Loucy (cell line): ENCODE measurements around the gene HOXC13.

Experiments used
- H2AFZ ChIP-seq: fragments of 200-600 bp; sonication (generic); 2 replicates; pipeline ENCODE4 v1.6.0; 2016; ENCODE audit warnings: antibody characterized with exemption, mild to moderate bottlenecking, low read length, moderate library complexity
- H3F3A ChIP-seq: fragments of 200-600 bp; 2 replicates; pipeline ENCODE4 v1.6.0; 2016; ENCODE audit warnings: antibody characterized with exemption, low read depth, mild to moderate bottlenecking
- H3K27me3 ChIP-seq: fragments of 200-600 bp; sonication (generic); 2 replicates; pipeline ENCODE4 v1.6.1; 2014; ENCODE audit warnings: low read length, mild to moderate bottlenecking; ENCODE audit not compliant: insufficient read depth, poor library complexity, severe bottlenecking
- H3K36me3 ChIP-seq: fragments of 200-600 bp; sonication (generic); 2 replicates; pipeline ENCODE4 v1.6.1; 2016; ENCODE audit warnings: low read length; ENCODE audit not compliant: insufficient read depth
- H3K4me1 ChIP-seq: fragments of 200-600 bp; sonication (generic); 2 replicates; pipeline ENCODE4 v1.5.1; 2014; ENCODE audit warnings: low read length, mild to moderate bottlenecking; ENCODE audit not compliant: insufficient read depth, poor library complexity, severe bottlenecking
- H3K4me2 ChIP-seq: fragments of 200-600 bp; sonication (generic); 2 replicates; pipeline ENCODE4 v1.6.0; 2014; ENCODE audit warnings: antibody characterized with exemption, low read length, low read depth, mild to moderate bottlenecking; ENCODE audit not compliant: poor library complexity, severe bottlenecking
- H3K4me3 ChIP-seq: fragments of 200-600 bp; sonication (generic); 2 replicates; pipeline ENCODE4 v1.5.1; 2014; ENCODE audit warnings: low read length, mild to moderate bottlenecking, mixed read lengths; ENCODE audit not compliant: poor library complexity, severe bottlenecking
- H3K79me2 ChIP-seq: fragments of 200-600 bp; sonication (generic); 2 replicates; pipeline ENCODE4 v1.6.1; 2014; ENCODE audit warnings: low read length; ENCODE audit not compliant: insufficient read depth
- H3K9ac ChIP-seq: fragments of 200-600 bp; sonication (generic); 2 replicates; pipeline ENCODE4 v1.6.0; 2014; ENCODE audit warnings: mild to moderate bottlenecking, low read depth, low read length, moderate library complexity; ENCODE audit not compliant: poor library complexity, severe bottlenecking
- H3K9me2 ChIP-seq: fragments of 200-600 bp; sonication (generic); replicated peaks from 2 replicates; pipeline ENCODE4 v1.6.1; 2016; ENCODE audit warnings: low read depth, low read length, mixed read lengths
- H3K9me3 ChIP-seq: fragments of 200-600 bp; sonication (generic); 2 replicates; pipeline ENCODE4 v1.6.1; 2014; ENCODE audit warnings: mild to moderate bottlenecking, antibody characterized with exemption, low read length, low read depth; ENCODE audit not compliant: insufficient read depth
- H4K20me1 ChIP-seq: fragments of 200-600 bp; sonication (generic); 2 replicates; pipeline ENCODE4 v1.6.0; 2014; ENCODE audit warnings: antibody characterized with exemption, low read length, mild to moderate bottlenecking; ENCODE audit not compliant: insufficient read depth, poor library complexity, severe bottlenecking
- EZH2phosphoT487 ChIP-seq: fragments of 200-600 bp; IDR thresholded peaks from 2 replicates; pipeline ENCODE4 v1.6.1; 2018; ENCODE audit warnings: antibody characterized with exemption, mild to moderate bottlenecking, moderate library complexity, borderline replicate concordance
- TF ChIP-seq, protein P1 (sequence below): fragments of 200-600 bp; sonication (generic); conservative IDR thresholded peaks from 2 replicates; pipeline ENCODE4 v1.5.1; 2014; ENCODE audit warnings: mild to moderate bottlenecking, antibody characterized with exemption, low read length

The HOXC13 gene

DNA sequence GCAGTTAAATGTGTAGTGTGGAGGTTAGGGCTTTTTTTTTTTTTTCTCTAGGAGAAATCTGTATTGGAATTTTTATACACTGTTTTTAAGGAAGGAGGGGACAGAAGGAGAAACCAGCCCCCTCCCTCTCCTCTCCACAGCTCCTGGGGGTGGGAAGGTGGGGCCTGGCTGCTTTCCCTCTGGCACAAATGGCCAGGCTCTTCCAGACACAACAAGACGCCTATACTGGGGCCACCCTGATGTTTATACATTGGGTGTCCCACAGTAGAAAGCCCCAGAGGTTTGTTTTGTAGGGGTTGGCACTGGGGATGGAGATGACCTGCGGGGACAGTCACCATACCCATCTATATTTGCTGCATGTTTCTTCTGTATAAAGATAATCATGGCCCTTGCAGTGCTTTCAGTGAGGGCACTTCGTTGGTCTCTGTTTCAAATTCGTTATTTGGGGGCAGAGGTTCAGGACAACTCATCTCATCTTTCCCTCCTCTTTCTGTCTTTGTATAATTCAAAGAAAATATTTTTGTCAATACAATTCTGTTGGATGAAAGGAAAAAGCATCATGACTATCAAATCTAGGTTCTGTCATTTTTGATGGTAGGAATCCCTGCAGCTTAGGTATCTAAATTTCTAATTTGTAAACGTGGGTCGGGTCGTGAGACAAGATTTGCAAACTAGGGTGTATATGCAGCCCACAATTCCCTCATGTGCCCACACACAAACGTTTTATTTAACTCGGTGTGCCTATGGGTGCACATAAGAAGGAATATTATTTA lies 38.4 kb downstream of the HOXC13 start:
- no peaks in the 10 kb centered on the region for H3F3A ChIP-seq
- no peak overlapping the region for H3K4me3 ChIP-seq
- H3K9me3 ChIP-seq: no peaks in the 10 kb centered on the region
- H4K20me1 ChIP-seq: no peaks in the 10 kb centered on the region
- TF ChIP-seq, protein P1, sequence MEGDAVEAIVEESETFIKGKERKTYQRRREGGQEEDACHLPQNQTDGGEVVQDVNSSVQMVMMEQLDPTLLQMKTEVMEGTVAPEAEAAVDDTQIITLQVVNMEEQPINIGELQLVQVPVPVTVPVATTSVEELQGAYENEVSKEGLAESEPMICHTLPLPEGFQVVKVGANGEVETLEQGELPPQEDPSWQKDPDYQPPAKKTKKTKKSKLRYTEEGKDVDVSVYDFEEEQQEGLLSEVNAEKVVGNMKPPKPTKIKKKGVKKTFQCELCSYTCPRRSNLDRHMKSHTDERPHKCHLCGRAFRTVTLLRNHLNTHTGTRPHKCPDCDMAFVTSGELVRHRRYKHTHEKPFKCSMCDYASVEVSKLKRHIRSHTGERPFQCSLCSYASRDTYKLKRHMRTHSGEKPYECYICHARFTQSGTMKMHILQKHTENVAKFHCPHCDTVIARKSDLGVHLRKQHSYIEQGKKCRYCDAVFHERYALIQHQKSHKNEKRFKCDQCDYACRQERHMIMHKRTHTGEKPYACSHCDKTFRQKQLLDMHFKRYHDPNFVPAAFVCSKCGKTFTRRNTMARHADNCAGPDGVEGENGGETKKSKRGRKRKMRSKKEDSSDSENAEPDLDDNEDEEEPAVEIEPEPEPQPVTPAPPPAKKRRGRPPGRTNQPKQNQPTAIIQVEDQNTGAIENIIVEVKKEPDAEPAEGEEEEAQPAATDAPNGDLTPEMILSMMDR: no peak
- no peak for TF ChIP-seq EZH2phosphoT487
- no peak overlapping the region for H2AFZ ChIP-seq
- H3K36me3 ChIP-seq: no peaks in the 10 kb centered on the region
- H3K79me2 ChIP-seq: no peaks in the 10 kb centered on the region
- H3K4me2 ChIP-seq: no peak overlapping the region
- no peak overlapping the region for H3K9ac ChIP-seq
- H3K27me3 ChIP-seq: no peaks in the 10 kb centered on the region
- peaks cover 20% of the 10 kb centered on the region for H3K4me1 ChIP-seq
- H3K9me2 ChIP-seq: no peaks in the 10 kb centered on the region

DNA sequence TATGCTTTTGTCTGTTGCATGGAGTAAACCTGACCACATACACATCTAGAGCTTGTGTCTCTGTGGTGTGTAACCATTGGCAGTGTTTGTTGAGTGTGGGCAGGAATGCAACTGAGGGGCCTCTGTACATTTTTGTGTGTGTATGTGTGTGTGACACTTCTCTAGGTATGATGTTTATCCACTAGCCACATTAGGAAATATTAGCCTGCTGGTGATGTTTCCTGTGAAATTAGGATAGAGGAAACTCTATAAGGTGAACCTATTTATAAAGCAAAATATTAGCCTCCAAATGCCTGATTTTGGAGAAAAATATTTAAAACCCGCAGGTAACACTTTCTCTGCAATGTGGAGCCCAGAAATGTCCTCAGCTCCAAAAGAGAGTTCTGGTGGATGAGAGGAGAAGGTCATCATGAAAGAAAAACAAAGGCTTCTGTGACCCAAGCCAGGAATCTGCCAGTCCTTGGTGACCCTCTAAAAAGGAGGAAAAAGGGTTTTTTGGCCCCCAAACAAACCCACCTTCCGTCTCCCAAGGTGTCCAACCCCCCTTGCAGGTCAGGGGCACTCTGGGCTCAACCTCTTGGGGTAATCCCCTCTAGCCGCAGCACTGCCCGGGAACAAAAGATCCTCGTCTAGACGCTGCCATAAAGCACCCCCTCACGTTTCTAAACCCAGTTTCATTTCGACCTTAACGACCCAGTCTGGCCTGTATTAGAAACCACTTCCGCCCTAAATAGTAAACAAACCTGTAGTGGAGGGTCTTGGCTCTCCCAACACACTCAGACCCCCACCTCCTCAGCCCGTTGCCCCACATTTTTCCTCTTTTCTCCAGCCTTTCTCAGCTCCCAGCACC lies 39.2 kb downstream of the HOXC13 start:
- Histone ChIP-seq H3K9me3 (no peaks in the 10 kb centered on the region), H3F3A (no peaks in the 10 kb centered on the region), H2AFZ (no peak overlapping the region), H3K9me2 (no peaks in the 10 kb centered on the region), H4K20me1 (no peaks in the 10 kb centered on the region), H3K4me1 (peaks cover 20% of the 10 kb centered on the region), H3K79me2 (no peaks in the 10 kb centered on the region), H3K4me2 (no peak overlapping the region), H3K4me3 (no peak overlapping the region), H3K36me3 (no peaks in the 10 kb centered on the region), H3K27me3 (no peaks in the 10 kb centered on the region), H3K9ac (no peak overlapping the region)
- no peak for TF ChIP-seq EZH2phosphoT487
- TF ChIP-seq, protein P1: no peak

- Histone ChIP-seq H3K27me3 (no peaks in the 10 kb centered on the region), H2AFZ (no peak overlapping the region), H3F3A (no peaks in the 10 kb centered on the region), H3K79me2 (no peaks in the 10 kb centered on the region), H3K4me1 (peaks cover 20% of the 10 kb centered on the region), H3K36me3 (no peaks in the 10 kb centered on the region), H3K9me3 (no peaks in the 10 kb centered on the region), H3K9me2 (no peaks in the 10 kb centered on the region), H3K9ac (no peak overlapping the region), H4K20me1 (no peaks in the 10 kb centered on the region), H3K4me2 (no peak overlapping the region), H3K4me3 (no peak overlapping the region)
- no peak for TF ChIP-seq EZH2phosphoT487
- TF ChIP-seq, protein P1: no peak
Observed at GRCh38 chr12:53978477-53979356, 40.1 kb downstream of the HOXC13 start.
